Measurements from ENCODE around the gene DPP3.

DPP3 gene

DNA sequence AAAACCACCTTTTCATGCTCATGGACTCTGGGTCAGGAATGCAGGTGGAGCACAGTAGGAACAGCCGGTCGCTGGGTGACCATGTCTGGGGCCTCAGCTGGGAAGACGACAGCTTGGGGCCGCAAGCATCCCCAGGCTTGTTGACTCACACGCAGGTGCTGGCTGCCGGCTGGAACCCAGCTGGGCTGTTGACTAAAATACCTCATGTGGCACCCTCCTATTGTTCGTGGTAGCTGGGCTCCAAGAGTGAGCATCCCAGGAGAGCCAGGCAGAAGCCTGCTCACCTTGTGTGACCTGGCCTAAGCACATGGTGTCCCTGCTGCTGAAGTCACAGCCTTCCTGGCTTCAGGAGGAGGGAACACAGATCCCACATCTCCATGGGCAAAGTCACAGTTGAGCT, 9.4 kb downstream of the DPP3 start:
- Histone ChIP-seq H3K4me3 (ENCODE audit: low read depth, low read length) (no peak overlapping the region), H3K27ac (ENCODE audit: low read depth, low read length) (no peak overlapping the region), H3K27me3 (ENCODE audit: insufficient read depth, low read length) (no peaks in the 10 kb centered on the region), H3K4me1 (ENCODE audit: control insufficient read depth, insufficient read depth, low read length, unreplicated experiment) (no peaks in the 10 kb centered on the region), H3K79me2 (ENCODE audit: control insufficient read depth, insufficient read depth, low read length, unreplicated experiment) (no peaks in the 10 kb centered on the region), H2AFZ (ENCODE audit: low read length, unreplicated experiment) (no peak overlapping the region), H3K36me3 (ENCODE audit: insufficient read depth, low read length) (0 out of 2 replicates have a peak, but pooled peaks cover 4% of the 10 kb centered on the region)

DNA sequence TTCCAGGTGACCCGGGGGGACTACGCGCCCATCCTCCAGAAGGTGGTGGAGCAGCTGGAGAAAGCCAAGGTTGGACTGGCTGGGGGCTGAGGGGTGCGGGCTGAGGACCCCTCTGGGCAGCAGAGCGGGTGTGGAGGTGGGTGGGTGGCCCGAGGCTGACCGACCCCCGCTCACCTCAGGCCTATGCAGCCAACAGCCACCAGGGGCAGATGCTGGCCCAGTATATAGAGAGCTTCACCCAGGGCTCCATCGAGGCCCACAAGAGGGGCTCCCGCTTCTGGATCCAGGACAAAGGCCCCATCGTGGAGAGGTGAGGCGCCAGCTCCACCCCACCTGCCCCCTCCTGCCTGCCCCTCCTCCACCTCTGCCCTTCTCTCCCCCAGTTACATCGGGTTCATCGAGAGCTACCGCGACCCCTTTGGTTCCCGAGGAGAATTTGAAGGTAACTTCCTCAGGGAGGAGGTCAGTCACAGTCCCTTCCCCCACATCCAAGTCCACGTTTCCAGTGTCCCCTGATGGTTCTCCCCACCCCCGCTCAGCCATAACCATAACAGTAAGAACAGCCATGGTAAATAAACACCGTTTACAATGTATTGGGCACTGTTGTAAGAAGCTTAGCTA, 11.2 kb downstream of the DPP3 start:
- Histone ChIP-seq H3K4me3 (ENCODE audit: low read depth, low read length) (no peak overlapping the region), H3K4me1 (ENCODE audit: control insufficient read depth, insufficient read depth, low read length, unreplicated experiment) (no peaks in the 10 kb centered on the region), H3K27ac (ENCODE audit: low read depth, low read length) (no peak overlapping the region), H3K79me2 (ENCODE audit: control insufficient read depth, insufficient read depth, low read length, unreplicated experiment) (no peaks in the 10 kb centered on the region), H2AFZ (ENCODE audit: low read length, unreplicated experiment) (no peak overlapping the region), H3K27me3 (ENCODE audit: insufficient read depth, low read length) (no peaks in the 10 kb centered on the region), H3K36me3 (ENCODE audit: insufficient read depth, low read length) (0 out of 2 replicates have a peak, but pooled peaks cover 4% of the 10 kb centered on the region)

GRCh38 chr11:66492161-66492865, 12.1 kb downstream of the DPP3 start:
- no peak overlapping the region for H3K27ac ChIP-seq (ENCODE audit: low read depth, low read length)
- no peak overlapping the region for H2AFZ ChIP-seq (ENCODE audit: low read length, unreplicated experiment)
- no peaks in the 10 kb centered on the region for H3K79me2 ChIP-seq (ENCODE audit: control insufficient read depth, insufficient read depth, low read length, unreplicated experiment)
- H3K4me3 ChIP-seq (ENCODE audit: low read depth, low read length), result no peak overlapping the region
- no peaks in the 10 kb centered on the region for H3K27me3 ChIP-seq (ENCODE audit: insufficient read depth, low read length)
- H3K36me3 ChIP-seq (ENCODE audit: insufficient read depth, low read length), result 0 out of 2 replicates have a peak, but pooled peaks cover 4% of the 10 kb centered on the region
- H3K4me1 ChIP-seq (ENCODE audit: control insufficient read depth, insufficient read depth, low read length, unreplicated experiment), result no peaks in the 10 kb centered on the region

DNA sequence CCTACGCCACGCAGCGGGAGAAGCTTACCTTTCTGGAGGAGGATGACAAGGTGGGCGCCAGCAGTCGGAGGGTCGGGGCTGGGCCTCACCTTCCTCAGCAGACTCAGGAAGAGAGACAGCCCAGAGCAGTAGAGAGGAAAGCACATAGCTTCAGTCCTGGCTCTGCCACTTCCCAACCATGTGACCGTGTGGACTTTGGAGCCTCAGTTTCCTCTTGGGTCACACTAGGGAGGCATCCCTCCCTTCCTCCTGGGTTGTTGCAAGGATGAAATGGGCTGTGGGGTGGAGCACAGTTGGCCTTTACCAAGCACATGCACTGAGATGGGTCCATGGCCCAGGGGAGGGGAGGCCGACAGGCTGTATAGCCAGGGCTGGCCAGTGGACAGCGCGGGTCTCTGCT, 12.9 kb downstream of the DPP3 start:
- Histone ChIP-seq H3K36me3 (ENCODE audit: insufficient read depth, low read length) (0 out of 2 replicates have a peak, but pooled peaks cover 4% of the 10 kb centered on the region), H3K4me3 (ENCODE audit: low read depth, low read length) (no peak overlapping the region), H3K4me1 (ENCODE audit: control insufficient read depth, insufficient read depth, low read length, unreplicated experiment) (no peaks in the 10 kb centered on the region)

GRCh38 chr11:66494458-66494857, 14.2 kb downstream of the DPP3 start:
- no peak overlapping the region for H2AFZ ChIP-seq (ENCODE audit: low read length, unreplicated experiment)
- H3K79me2 ChIP-seq (ENCODE audit: control insufficient read depth, insufficient read depth, low read length, unreplicated experiment), result no peaks in the 10 kb centered on the region
- no peak overlapping the region for H3K27ac ChIP-seq (ENCODE audit: low read depth, low read length)
- H3K4me1 ChIP-seq (ENCODE audit: control insufficient read depth, insufficient read depth, low read length, unreplicated experiment), result no peaks in the 10 kb centered on the region
- H3K4me3 ChIP-seq (ENCODE audit: low read depth, low read length), result no peak overlapping the region
- H3K36me3 ChIP-seq (ENCODE audit: insufficient read depth, low read length), result 0 out of 2 replicates have a peak, but pooled peaks cover under 1% of the 10 kb centered on the region
- no peaks in the 10 kb centered on the region for H3K27me3 ChIP-seq (ENCODE audit: insufficient read depth, low read length)

More for the DNA sequence above, 12.9 kb downstream of the DPP3 start:
- Histone ChIP-seq H3K27me3 (ENCODE audit: insufficient read depth, low read length) (no peaks in the 10 kb centered on the region), H3K79me2 (ENCODE audit: control insufficient read depth, insufficient read depth, low read length, unreplicated experiment) (no peaks in the 10 kb centered on the region), H3K27ac (ENCODE audit: low read depth, low read length) (no peak overlapping the region), H2AFZ (ENCODE audit: low read length, unreplicated experiment) (no peak overlapping the region)

GRCh38 chr11:66494935-66495334, 14.7 kb downstream of the DPP3 start:
- no peaks in the 10 kb centered on the region for H3K36me3 ChIP-seq (ENCODE audit: insufficient read depth, low read length)
- H3K27ac ChIP-seq (ENCODE audit: low read depth, low read length), result no peak overlapping the region
- H2AFZ ChIP-seq (ENCODE audit: low read length, unreplicated experiment), result no peak overlapping the region
- no peaks in the 10 kb centered on the region for H3K27me3 ChIP-seq (ENCODE audit: insufficient read depth, low read length)
- H3K4me1 ChIP-seq (ENCODE audit: control insufficient read depth, insufficient read depth, low read length, unreplicated experiment), result no peaks in the 10 kb centered on the region
- no peaks in the 10 kb centered on the region for H3K79me2 ChIP-seq (ENCODE audit: control insufficient read depth, insufficient read depth, low read length, unreplicated experiment)
- no peak overlapping the region for H3K4me3 ChIP-seq (ENCODE audit: low read depth, low read length)

DNA sequence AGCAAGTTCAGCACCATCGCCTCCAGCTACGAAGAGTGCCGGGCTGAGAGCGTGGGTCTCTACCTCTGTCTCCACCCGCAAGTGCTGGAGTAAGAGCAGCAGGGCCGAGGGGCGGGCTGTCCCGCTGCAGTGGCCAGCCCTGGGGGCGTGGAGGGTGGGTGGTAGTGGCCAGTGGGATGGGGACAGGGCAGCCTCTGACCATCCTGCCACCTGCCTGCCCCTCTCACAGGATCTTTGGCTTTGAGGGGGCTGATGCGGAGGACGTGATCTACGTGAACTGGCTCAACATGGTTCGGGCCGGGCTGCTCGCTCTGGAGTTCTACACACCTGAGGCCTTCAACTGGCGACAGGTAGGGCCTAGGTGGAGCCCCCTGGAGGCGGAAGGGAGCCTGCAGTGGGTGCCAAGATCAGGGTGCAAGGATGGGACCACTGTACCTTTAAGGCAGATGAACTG, 15.2 kb downstream of the DPP3 start:
- no peaks in the 10 kb centered on the region for H3K36me3 ChIP-seq (ENCODE audit: insufficient read depth, low read length)
- H2AFZ ChIP-seq (ENCODE audit: low read length, unreplicated experiment), result no peak overlapping the region
- no peaks in the 10 kb centered on the region for H3K4me1 ChIP-seq (ENCODE audit: control insufficient read depth, insufficient read depth, low read length, unreplicated experiment)
- no peaks in the 10 kb centered on the region for H3K79me2 ChIP-seq (ENCODE audit: control insufficient read depth, insufficient read depth, low read length, unreplicated experiment)
- no peak overlapping the region for H3K4me3 ChIP-seq (ENCODE audit: low read depth, low read length)
- H3K27me3 ChIP-seq (ENCODE audit: insufficient read depth, low read length), result no peaks in the 10 kb centered on the region
- no peak overlapping the region for H3K27ac ChIP-seq (ENCODE audit: low read depth, low read length)

GRCh38 chr11:66497206-66497605, 17.0 kb downstream of the DPP3 start:
- no peaks in the 10 kb centered on the region for H3K36me3 ChIP-seq (ENCODE audit: insufficient read depth, low read length)
- H3K27ac ChIP-seq (ENCODE audit: low read depth, low read length), result no peak overlapping the region
- no peaks in the 10 kb centered on the region for H3K27me3 ChIP-seq (ENCODE audit: insufficient read depth, low read length)

GRCh38 chr11:66498506-66498905, 18.3 kb downstream of the DPP3 start:
- Histone ChIP-seq H3K4me3 (ENCODE audit: low read depth, low read length) (no peak overlapping the region), H3K27me3 (ENCODE audit: insufficient read depth, low read length) (no peaks in the 10 kb centered on the region), H3K27ac (ENCODE audit: low read depth, low read length) (no peak overlapping the region), H3K4me1 (ENCODE audit: control insufficient read depth, insufficient read depth, low read length, unreplicated experiment) (no peaks in the 10 kb centered on the region), H3K79me2 (ENCODE audit: control insufficient read depth, insufficient read depth, low read length, unreplicated experiment) (no peaks in the 10 kb centered on the region), H3K36me3 (ENCODE audit: insufficient read depth, low read length) (no peaks in the 10 kb centered on the region), H2AFZ (ENCODE audit: low read length, unreplicated experiment) (no peak overlapping the region)

More at GRCh38 chr11:66497206-66497605, 17.0 kb downstream of the DPP3 start:
- Histone ChIP-seq H3K4me3 (ENCODE audit: low read depth, low read length) (no peak overlapping the region), H3K4me1 (ENCODE audit: control insufficient read depth, insufficient read depth, low read length, unreplicated experiment) (no peaks in the 10 kb centered on the region), H2AFZ (ENCODE audit: low read length, unreplicated experiment) (no peak overlapping the region), H3K79me2 (ENCODE audit: control insufficient read depth, insufficient read depth, low read length, unreplicated experiment) (no peaks in the 10 kb centered on the region)

- Histone ChIP-seq H3K79me2 (ENCODE audit: control insufficient read depth, insufficient read depth, low read length, unreplicated experiment) (no peaks in the 10 kb centered on the region), H3K27me3 (ENCODE audit: insufficient read depth, low read length) (no peaks in the 10 kb centered on the region), H2AFZ (ENCODE audit: low read length, unreplicated experiment) (no peak overlapping the region), H3K36me3 (ENCODE audit: insufficient read depth, low read length) (no peaks in the 10 kb centered on the region), H3K4me3 (ENCODE audit: low read depth, low read length) (no peak overlapping the region), H3K27ac (ENCODE audit: low read depth, low read length) (no peak overlapping the region), H3K4me1 (ENCODE audit: control insufficient read depth, insufficient read depth, low read length, unreplicated experiment) (no peaks in the 10 kb centered on the region)
These were observed 25.1 kb downstream of the DPP3 start for GRCh38 chr11:66505276-66505816.
